H9 (cell line): Measurements from ENCODE around the gene DPH1. TPM values are rescaled to one million over a fixed set of nuclear protein-coding genes. Genes with fewer than 3 reads are reported as not detected.

Experiments
- DNase-seq: peaks from one replicate; pipeline ENCODE4 v3.0.0-alpha.2; 2017
- H2AFZ ChIP-seq: one replicate; pipeline ENCODE4 v1.6.1; 2013; ENCODE audit warnings: mild to moderate bottlenecking, low read length, control low read depth, moderate library complexity
- H2AK5ac ChIP-seq: 2 replicates; pipeline ENCODE4 v1.6.1; 2013; ENCODE audit warnings: low read length, control low read depth, mixed read lengths; ENCODE audit not compliant: insufficient read length
- H2BK120ac ChIP-seq: one replicate; pipeline ENCODE4 v1.6.1; 2013; ENCODE audit warnings: low read depth, mild to moderate bottlenecking, low read length, control low read depth, inconsistent platforms; ENCODE audit not compliant: poor library complexity, severe bottlenecking
- H2BK12ac ChIP-seq: 2 replicates; pipeline ENCODE4 v1.6.1; 2013; ENCODE audit warnings: low read length, control low read depth, mixed read lengths, low read depth; ENCODE audit not compliant: insufficient read length
- H2BK15ac ChIP-seq: 2 replicates; pipeline ENCODE4 v1.6.1; 2013; ENCODE audit warnings: low read depth, low read length, control low read depth
- H2BK20ac ChIP-seq: one replicate; pipeline ENCODE4 v1.6.1; 2013; ENCODE audit warnings: low read depth, mild to moderate bottlenecking, low read length, control low read depth, inconsistent platforms; ENCODE audit not compliant: poor library complexity, severe bottlenecking
- H2BK5ac ChIP-seq: 2 replicates; pipeline ENCODE4 v1.6.1; 2013; ENCODE audit warnings: low read length, control low read depth, mixed read lengths; ENCODE audit not compliant: insufficient read length
- H3K14ac ChIP-seq: 2 replicates; pipeline ENCODE4 v1.6.1; 2013; ENCODE audit warnings: low read length, control low read depth; ENCODE audit not compliant: insufficient read depth
- H3K18ac ChIP-seq: 2 replicates; pipeline ENCODE4 v1.6.1; 2013; ENCODE audit warnings: low read depth, mild to moderate bottlenecking, mixed read lengths, low read length, control low read depth; ENCODE audit not compliant: insufficient read length
- H3K23ac ChIP-seq: 2 replicates; pipeline ENCODE4 v1.6.1; 2013; ENCODE audit warnings: low read length, control low read depth, mixed read lengths, low read depth; ENCODE audit not compliant: insufficient read length
- H3K23me2 ChIP-seq: 2 replicates; pipeline ENCODE4 v1.6.1; 2013; ENCODE audit warnings: low read depth, mild to moderate bottlenecking, mixed read lengths, low read length, control low read depth; ENCODE audit not compliant: insufficient read length, poor library complexity, severe bottlenecking
- H3K27ac ChIP-seq: 2 replicates; pipeline ENCODE4 v1.5.1; 2013; ENCODE audit warnings: low read length, control low read depth, mixed read lengths, low read depth; ENCODE audit not compliant: insufficient read length
- H3K27me3 ChIP-seq: 2 replicates; pipeline ENCODE4 v1.6.1; 2013; ENCODE audit warnings: low read length, control low read depth, inconsistent platforms; ENCODE audit not compliant: insufficient read depth
- H3K4ac ChIP-seq: 2 replicates; pipeline ENCODE4 v1.6.1; 2013; ENCODE audit warnings: low read depth, mild to moderate bottlenecking, control low read depth, inconsistent platforms, low read length, moderate library complexity
- H3K4me1 ChIP-seq: 2 replicates; pipeline ENCODE4 v1.6.1; 2013; ENCODE audit warnings: low read length, control low read depth, inconsistent platforms; ENCODE audit not compliant: insufficient read depth
- H3K4me2 ChIP-seq: 2 replicates; pipeline ENCODE4 v1.6.1; 2013; ENCODE audit warnings: low read length, control low read depth, mixed read lengths; ENCODE audit not compliant: insufficient read length, insufficient read depth
- H3K56ac ChIP-seq: 2 replicates; pipeline ENCODE4 v1.6.1; 2013; ENCODE audit warnings: low read depth, mild to moderate bottlenecking, mixed read lengths, low read length, control low read depth; ENCODE audit not compliant: insufficient read length
- H3K79me1 ChIP-seq: 2 replicates; pipeline ENCODE4 v1.6.1; 2013; ENCODE audit warnings: low read depth, mild to moderate bottlenecking, moderate library complexity, low read length, control low read depth, inconsistent platforms; ENCODE audit not compliant: insufficient read depth, poor library complexity, severe bottlenecking
- H3K79me2 ChIP-seq: 2 replicates; pipeline ENCODE4 v1.6.1; 2013; ENCODE audit warnings: low read length, control low read depth, inconsistent platforms; ENCODE audit not compliant: insufficient read depth
- H3K9ac ChIP-seq: 2 replicates; pipeline ENCODE4 v1.6.1; 2013; ENCODE audit warnings: low read length, control low read depth, mixed read lengths; ENCODE audit not compliant: insufficient read length; ENCODE audit errors: extremely low read depth
- H3K9me3 ChIP-seq: one replicate; pipeline ENCODE4 v1.6.1; 2013; ENCODE audit warnings: low read depth, low read length, inconsistent platforms; ENCODE audit not compliant: control insufficient read depth
- H3T11ph ChIP-seq: one replicate; pipeline ENCODE4 v1.6.1; 2013; ENCODE audit warnings: mild to moderate bottlenecking, low read length, control low read depth, inconsistent platforms
- H4K20me1 ChIP-seq: one replicate; pipeline ENCODE4 v1.6.1; 2013; ENCODE audit not compliant: control insufficient read depth, insufficient read length, insufficient read depth
- H4K5ac ChIP-seq: 2 replicates; pipeline ENCODE4 v1.6.1; 2013; ENCODE audit warnings: low read depth, mild to moderate bottlenecking, mixed read lengths, low read length, control low read depth; ENCODE audit not compliant: insufficient read length
- H4K8ac ChIP-seq: replicated peaks from 2 replicates; pipeline ENCODE4 v1.6.1; 2013; ENCODE audit warnings: low read length, control low read depth, mixed read lengths, low read depth; ENCODE audit not compliant: insufficient read length
- H4K91ac ChIP-seq: 2 replicates; pipeline ENCODE4 v1.6.1; 2013; ENCODE audit warnings: low read depth, mild to moderate bottlenecking, moderate library complexity, mixed read lengths, low read length, control low read depth; ENCODE audit not compliant: insufficient read length
- H3K27ac Mint-ChIP-seq, 3 experiments: 2 replicates in 2 of 3; 3 replicates in 1 of 3; pipeline ENCODE4 v1.8.0; 2020 to 2021; ENCODE audit warnings: mixed read lengths in 3 of 3, mild to moderate bottlenecking in 1 of 3, moderate library complexity in 1 of 3
- H3K27me3 Mint-ChIP-seq: 2 replicates; pipeline ENCODE4 v1.8.0; 2021; ENCODE audit warnings: low read depth, mild to moderate bottlenecking, moderate library complexity, mixed read lengths
- H3K36me3 Mint-ChIP-seq, 3 experiments: 2 replicates in 2 of 3; 3 replicates in 1 of 3; pipeline ENCODE4 v1.8.0; 2020 to 2021; ENCODE audit warnings: low read depth in 3 of 3, mixed read lengths in 3 of 3; ENCODE audit not compliant: insufficient read depth in 1 of 3
- H3K4me1 Mint-ChIP-seq, 2 experiments: 2 replicates each; pipeline ENCODE4 v1.8.0; 2020; ENCODE audit warnings: mixed read lengths in 2 of 2
- H3K4me3 Mint-ChIP-seq, 2 experiments: 2 replicates in 1 of 2; 3 replicates in 1 of 2; pipeline ENCODE4 v1.8.0; 2020 to 2021; ENCODE audit warnings: mild to moderate bottlenecking in 2 of 2, mixed read lengths in 2 of 2, moderate library complexity in 1 of 2
- H3K9me3 Mint-ChIP-seq, 2 experiments: 2 replicates in 1 of 2; 3 replicates in 1 of 2; pipeline ENCODE4 v1.8.0; 2020; ENCODE audit warnings: mild to moderate bottlenecking in 2 of 2, mixed read lengths in 2 of 2, moderate library complexity in 1 of 2
- CTCF ChIP-seq: fragments of 200-600 bp; sonication (generic); conservative IDR thresholded peaks from 3 replicates; pipeline ENCODE4 v1.8.0; 2021; ENCODE audit warnings: antibody characterized with exemption, mild to moderate bottlenecking
- WGBS: extraction: QIAGEN DNeasy Blood & Tissue Kit; methylation state at CpG from one replicate; pipeline ENCODE4 v1.1.7; 2013; ENCODE audit warnings: missing lambda C conversion rate, low lambda C conversion rate, mixed read lengths; ENCODE audit not compliant: insufficient read length; ENCODE audit errors: extremely low coverage; 5-methylcytosine and 5-hydroxymethylcytosine counted together
- total RNA-seq: library from RNA; stranded (reverse); gene quantifications from 2 replicates; pipeline ENCODE4 v1.2.1, GENCODE V29; 2021

The DPH1 gene
- total RNA-seq, 1 experiment from 2014 or later = 27.5 TPM

DNA sequence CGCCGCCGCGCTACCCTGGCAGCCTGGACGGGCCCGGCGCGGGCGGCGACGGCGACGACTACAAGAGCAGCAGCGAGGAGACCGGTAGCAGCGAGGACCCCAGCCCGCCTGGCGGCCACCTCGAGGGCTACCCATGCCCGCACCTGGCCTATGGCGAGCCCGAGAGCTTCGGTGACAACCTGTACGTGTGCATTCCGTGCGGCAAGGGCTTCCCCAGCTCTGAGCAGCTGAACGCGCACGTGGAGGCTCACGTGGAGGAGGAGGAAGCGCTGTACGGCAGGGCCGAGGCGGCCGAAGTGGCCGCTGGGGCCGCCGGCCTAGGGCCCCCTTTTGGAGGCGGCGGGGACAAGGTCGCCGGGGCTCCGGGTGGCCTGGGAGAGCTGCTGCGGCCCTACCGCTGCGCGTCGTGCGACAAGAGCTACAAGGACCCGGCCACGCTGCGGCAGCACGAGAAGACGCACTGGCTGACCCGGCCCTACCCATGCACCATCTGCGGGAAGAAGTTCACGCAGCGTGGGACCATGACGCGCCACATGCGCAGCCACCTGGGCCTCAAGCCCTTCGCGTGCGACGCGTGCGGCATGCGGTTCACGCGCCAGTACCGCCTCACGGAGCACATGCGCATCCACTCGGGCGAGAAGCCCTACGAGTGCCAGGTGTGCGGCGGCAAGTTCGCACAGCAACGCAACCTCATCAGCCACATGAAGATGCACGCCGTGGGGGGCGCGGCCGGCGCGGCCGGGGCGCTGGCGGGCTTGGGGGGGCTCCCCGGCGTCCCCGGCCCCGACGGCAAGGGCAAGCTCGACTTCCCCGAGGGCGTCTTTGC, 28.0 kb downstream of the DPH1 start:
- H4K5ac ChIP-seq = no peak overlapping the region
- Mint-ChIP-seq H3K4me1 (peaks cover 16 to 28% of the 10 kb centered on the region in 2 experiments), H3K27me3 (peaks cover 65% of the 10 kb centered on the region), H3K27ac (no peak overlapping the region), H3K36me3 (peaks cover 0 to 10% (median 5%) of the 10 kb centered on the region in 3 experiments; a peak in 5 of 7 replicates), H3K9me3 (no peaks in the 10 kb centered on the region), H3K4me3 (peak overlapping the region in 1 of 2 experiments; percentile 44; a peak in 1 of 5 replicates)
- no peak overlapping the region for H4K8ac ChIP-seq
- no peak overlapping the region for H3T11ph ChIP-seq
- H2BK5ac ChIP-seq = no peak overlapping the region
- H3K4ac ChIP-seq = no peak overlapping the region
- H3K79me1 ChIP-seq = no peaks in the 10 kb centered on the region
- H2AFZ ChIP-seq = no peak overlapping the region
- H3K23ac ChIP-seq = no peak overlapping the region
- H3K23me2 ChIP-seq = peaks cover 9% of the 10 kb centered on the region
- H2BK120ac ChIP-seq = no peak overlapping the region
- H2BK20ac ChIP-seq = no peak overlapping the region
- no peak overlapping the region for H2BK12ac ChIP-seq
- H3K9me3 ChIP-seq = no peaks in the 10 kb centered on the region
- H3K4me2 ChIP-seq = peak overlapping the region; percentile 9
- H3K27ac ChIP-seq = no peak overlapping the region
- H3K9ac ChIP-seq = no peak overlapping the region
- no CpG with 5 or more reads among the region's 98 CpGs for WGBS
- no peak overlapping the region for H3K14ac ChIP-seq
- no peaks in the 10 kb centered on the region for H3K79me2 ChIP-seq
- no peak overlapping the region for H2AK5ac ChIP-seq
- no peak overlapping the region for H3K18ac ChIP-seq
- peaks cover 45% of the 10 kb centered on the region for H3K27me3 ChIP-seq
- H2BK15ac ChIP-seq = no peak overlapping the region
- no peak overlapping the region for H4K91ac ChIP-seq
- peak; percentile 69 for DNase-seq
- peaks cover 2% of the 10 kb centered on the region; the same call in 1 of the 2 replicates for H3K4me1 ChIP-seq
- H3K56ac ChIP-seq = no peak overlapping the region
- no peak for TF ChIP-seq CTCF
- peaks cover 4% of the 10 kb centered on the region for H4K20me1 ChIP-seq
